NCI-H2227 treated with DMSO at 0.1 percent for 48 hours (cell line): Measurements from ENCODE around the gene VPS45.
"Not testable (repeated sequence)": the region's sequence is repeated elsewhere in the genome, so short reads cannot be mapped to it uniquely, and the experiment has no call there.

Experiments
- DNase-seq: peaks from one replicate; lab custom pipeline; 2025; lab: John Stamatoyannopoulos, UW

The VPS45 gene

DNA sequence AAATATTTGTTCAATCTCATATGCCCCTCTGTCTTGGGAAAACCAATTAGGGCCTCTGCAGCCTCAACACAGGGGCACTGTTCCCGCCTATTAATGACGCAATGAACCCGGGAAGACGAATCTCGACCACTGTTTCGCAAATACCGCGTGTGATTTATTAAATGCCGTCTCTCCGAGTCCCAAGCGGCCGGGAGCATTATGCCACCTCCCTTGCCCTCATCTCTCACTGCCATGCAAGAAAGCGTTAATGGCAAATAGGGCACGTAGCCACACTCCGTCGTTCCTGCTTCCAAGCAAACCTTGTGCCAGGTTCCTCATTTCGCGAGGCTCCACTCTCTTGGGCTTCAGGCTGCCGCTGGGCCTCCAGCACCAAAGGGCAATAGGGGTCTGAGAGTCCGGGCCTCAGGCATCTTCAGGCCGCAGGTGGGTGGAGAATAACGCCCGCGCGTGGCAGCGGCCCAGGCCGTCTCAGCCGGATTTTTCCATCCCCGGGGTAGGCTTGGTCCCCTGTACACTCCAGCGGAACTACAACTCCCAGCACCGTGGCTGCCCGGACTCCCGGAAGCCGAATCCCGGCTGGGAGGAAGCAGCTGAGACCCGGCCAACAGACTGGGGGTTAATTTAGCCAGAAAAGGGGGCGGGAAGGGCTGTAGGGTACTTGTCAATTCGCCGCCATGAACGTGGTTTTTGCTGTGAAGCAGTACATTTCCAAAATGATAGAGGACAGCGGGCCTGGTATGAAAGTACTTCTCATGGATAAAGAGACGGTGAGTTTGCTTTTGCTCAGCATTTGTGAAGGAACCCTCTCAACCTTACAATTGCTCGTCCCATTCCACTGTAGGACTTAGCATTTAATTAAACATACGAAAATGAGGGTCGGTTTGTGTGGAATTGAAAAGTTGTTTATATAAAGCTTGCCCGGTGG, at the start of gene VPS45:
TSS of gene VPS45 (plus strand) at position 593 of the 925 bp plus-strand sequence. CDS start at position 675, 82 bp downstream.
- DNase-seq, result peak; percentile 92

DNA sequence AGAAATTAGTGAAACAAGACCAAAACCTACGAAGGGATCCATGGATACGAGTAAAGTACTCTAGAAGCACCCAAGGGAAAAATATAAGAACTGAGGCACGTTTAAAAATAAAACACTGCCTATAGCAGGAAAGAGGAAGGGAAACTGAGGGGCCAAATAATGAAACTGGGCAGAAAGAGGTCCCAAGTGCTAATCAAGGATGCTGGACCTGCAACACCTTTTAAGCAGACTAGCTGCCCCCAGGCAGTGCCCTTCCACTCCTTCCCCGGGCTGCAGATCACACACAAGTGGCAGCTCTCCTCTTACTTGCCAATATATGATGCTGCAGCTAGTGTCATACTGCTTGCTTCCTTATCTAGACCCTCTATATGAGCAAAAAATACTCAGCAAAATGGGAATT, 49.4 kb upstream of the VPS45 start:
- DNase-seq, result no peak

DNA sequence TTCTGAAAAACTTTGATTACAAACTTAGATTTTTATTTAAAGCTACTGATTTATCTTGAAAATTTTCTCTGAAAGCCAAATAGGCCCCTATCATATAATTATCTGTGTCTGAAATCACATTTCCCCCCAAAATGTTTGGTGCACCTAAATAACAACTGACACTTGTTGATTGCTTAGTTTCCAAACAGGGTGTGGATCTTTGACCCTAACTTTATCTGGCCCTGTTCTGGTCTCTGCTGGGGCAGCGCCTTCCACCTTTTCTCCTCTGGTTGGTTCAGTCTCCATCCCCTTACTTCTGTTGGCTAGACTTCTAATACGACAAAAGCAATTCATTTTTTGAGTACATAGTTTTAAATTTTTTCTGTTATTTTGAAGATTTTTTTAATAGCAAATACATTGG, 46.9 kb upstream of the VPS45 start:
- DNase-seq, result no peak

DNA sequence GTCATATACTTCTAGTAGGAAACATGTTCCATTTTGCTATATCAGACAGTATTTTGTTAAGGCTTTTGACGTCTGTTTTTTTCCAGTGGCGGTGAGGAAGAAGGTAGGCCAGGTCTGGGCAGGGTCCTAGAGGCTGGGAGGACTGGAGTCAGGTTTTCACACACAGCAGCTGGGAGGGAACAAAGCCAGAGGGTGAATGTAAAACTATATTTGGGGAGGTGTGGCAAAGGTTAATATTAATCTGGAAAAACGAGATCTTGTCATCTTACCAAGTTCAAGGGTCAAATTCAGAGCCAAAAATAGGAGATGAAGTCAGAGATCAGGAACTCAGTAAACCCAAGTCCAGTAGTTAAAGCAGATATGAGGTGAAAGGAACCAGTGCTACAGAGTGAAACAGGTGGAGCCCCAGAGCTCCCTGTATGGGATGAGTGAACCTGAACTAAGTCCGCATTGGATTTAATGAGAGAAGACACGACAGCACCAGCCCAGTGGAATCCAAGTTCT, 46.3 kb upstream of the VPS45 start:
- no peak for DNase-seq

DNA sequence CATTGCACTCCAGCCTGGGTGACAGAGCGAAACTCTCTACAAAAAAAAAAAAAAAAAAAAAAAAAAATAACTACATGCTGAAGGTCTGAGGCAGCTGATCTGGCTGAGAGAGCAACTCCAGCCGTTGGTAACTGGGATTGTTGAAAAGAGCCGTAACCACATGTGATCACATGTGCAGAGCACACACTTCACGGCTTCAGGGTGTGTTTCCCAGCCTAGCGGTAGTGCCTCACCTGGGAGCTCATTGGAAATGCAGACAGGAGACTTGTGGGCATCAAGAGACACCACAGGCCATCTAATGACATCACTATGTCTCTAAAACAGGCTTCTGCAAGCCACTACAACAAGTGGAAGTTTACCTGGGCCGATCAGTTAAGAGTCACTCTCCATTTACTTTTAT, 45.2 kb upstream of the VPS45 start:
- DNase-seq, result no peak

GRCh38 chr1:150024156-150024555, 43.4 kb upstream of the VPS45 start:
- DNase-seq, result no peak

- no peak for DNase-seq
Observed at GRCh38 chr1:150028322-150028721, 39.3 kb upstream of the VPS45 start.

GRCh38 chr1:150034336-150034735, 33.2 kb upstream of the VPS45 start:
- DNase-seq, result no peak

DNA sequence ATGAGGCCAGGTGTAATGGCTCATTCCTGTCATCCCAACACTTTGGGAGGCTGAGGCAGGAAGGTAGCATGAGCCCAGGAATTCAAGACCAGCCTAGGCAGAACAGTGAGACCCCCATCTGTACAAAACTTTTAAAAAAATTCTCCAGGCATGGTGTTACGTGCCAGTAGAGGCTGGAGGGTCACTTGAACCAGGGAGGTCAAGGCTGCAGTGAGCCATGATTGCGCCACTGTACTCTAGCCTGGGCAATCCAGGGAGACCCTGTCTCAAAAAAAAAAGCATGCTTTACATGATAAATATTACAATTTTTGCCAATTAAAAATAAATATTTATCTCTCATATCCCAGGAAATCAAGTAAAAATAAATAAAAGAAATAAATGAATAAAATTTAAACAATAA, 17.6 kb upstream of the VPS45 start:
- DNase-seq, result no peak

DNA sequence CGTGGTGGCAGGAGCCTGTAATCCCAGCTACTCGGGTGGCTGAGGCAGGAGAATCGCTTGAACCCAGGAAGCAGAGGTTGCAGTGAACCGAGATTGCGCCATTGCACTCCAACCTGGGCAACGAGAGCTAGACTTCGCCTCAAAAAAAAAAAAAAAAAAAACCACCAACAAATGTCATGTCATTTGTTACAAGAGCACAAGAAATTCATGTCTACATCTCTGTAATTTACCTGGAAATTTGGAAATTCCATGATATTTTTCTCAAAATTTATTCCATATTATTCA, 16.5 kb upstream of the VPS45 start:
- no peak for DNase-seq

DNA sequence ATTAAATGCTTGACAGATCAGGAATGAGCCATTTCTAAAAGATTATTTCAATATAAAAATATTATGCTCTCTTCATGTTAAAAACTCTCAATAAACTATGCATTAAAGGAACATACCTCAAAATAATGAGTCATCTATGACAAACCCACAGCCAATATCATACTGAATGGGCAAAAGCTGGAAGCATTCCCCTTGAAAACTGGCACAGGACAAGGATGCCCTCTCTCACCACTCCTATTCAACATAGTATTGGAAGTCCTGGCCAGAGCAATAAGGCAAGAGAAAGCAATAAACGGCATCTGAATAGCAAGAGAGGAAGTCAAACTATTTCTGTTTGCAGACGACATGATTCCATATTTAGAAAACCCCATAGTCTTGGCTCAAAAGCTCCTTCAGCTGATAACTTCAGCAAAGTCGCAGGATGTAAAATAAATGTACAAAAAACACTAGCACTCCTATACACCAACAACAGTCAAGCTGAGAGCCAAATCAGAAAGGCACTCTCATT, 15.6 kb upstream of the VPS45 start:
- DNase-seq, result not testable (repeated sequence)

- no peak for DNase-seq
Observed at GRCh38 chr1:150053926-150054325, 13.7 kb upstream of the VPS45 start.

GRCh38 chr1:150055507-150055906, 12.1 kb upstream of the VPS45 start:
- not testable (repeated sequence) for DNase-seq

- DNase-seq, result no peak
Observed at GRCh38 chr1:150056407-150056806, 11.2 kb upstream of the VPS45 start.

- DNase-seq, result no peak
Observed at GRCh38 chr1:150060260-150060659, 7.3 kb upstream of the VPS45 start.

GRCh38 chr1:150061632-150062101, 5.9 kb upstream of the VPS45 start:
- no peak for DNase-seq

GRCh38 chr1:150062113-150062512, 5.5 kb upstream of the VPS45 start:
- DNase-seq, result no peak

DNA sequence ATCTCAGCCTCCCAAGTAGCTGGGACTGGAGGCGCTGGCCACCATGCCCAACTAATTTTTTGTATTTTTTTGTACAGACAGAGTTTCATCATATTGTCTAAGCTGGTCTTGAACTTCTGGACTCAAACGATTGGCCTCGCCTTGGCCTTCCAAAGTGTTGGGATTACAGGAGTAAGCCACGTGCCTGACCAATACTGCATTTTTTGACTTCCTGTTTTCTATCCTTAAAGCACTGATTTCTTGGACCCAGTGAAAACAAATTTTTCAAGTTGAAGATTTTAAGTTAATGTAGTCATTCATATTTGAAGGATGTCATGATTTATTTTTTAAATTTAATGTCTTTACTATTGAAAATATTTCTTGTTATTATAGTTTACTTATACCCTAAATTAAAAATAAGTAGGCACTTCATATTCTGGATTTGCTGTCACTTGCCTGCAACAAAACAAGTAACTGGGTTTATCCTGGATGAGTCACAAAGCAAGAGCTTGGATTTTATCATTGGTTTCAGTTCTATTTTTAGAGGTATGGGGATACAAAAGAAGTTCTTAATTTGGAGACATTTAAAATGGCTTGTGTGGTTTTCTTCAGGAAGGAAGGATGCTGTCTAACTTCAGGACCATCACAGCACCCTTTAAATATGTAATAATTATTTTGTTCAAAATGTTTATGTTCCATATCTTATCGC, 2.2 kb upstream of the VPS45 start:
- DNase-seq, result no peak

GRCh38 chr1:150066328-150066727, 1.2 kb upstream of the VPS45 start:
- DNase-seq, result no peak

DNA sequence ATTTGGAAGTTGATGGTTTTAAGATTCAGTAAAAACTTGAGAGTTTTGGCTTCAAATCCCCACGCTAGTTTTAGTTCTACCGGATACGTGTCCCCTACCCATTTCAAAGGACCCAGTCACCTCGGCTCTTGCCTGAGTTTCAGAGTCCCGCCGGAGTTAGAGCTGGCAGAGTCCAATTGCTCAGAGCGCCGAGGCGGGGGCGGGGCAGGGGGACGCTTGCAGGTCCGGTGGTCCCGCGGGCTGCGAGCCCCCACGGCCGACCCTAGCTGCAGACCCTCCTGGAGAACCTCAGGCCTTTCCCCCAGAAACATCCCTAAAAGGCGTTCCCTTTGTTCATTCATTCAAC, 765 bp upstream of the VPS45 start:
- no peak for DNase-seq

DNA sequence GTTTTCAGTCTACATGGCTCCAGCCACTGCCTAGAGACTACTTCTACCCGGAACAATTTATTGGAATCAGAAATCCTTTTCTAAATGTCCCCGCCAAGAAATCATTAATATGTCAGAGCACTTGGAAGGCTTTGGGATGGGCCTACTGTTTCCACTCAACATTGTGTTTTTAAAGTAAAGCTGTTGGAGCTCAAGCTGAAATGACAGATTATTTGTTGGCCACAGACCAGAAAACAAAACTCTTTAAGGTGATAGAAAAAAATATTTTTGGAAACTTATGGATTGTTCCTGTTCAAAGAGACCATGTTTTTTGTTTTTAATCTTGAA, 496 bp downstream of the VPS45 start:
- DNase-seq, result no peak

- no peak for DNase-seq
Observed at GRCh38 chr1:150069923-150070322, 2.3 kb downstream of the VPS45 start.

DNA sequence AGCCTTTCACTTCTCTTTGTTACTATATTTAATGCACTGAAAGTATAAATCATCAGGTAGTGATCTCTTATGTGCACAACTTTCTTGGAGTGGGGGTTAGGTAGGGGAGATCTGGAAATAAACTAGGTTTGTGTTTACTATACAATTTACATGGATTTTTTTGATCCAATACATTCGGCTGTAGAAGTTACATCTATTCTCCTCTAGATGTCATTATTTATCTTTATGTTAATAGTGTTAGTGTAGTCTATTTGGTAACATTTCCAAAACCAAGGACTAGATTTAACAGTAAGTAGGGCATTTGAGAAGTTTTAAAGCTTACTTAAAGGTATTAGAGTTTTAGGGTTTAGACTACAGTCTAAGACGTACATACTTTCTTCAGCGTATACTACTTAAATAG, 5.4 kb downstream of the VPS45 start:
- peak; percentile 7 for DNase-seq
